BLaER1 (cell line): ENCODE data around the gene STAM2.

Source experiments
- H3K27ac ChIP-seq: shearing (Covaris generic); formaldehyde crosslinking; 2 replicates; pipeline ENCODE4 v1.8.1; 2022
- H3K27me3 ChIP-seq: shearing (Covaris generic); formaldehyde crosslinking; 2 replicates; pipeline ENCODE4 v1.8.1; 2022
- H3K36me3 ChIP-seq: shearing (Covaris generic); formaldehyde crosslinking; 2 replicates; pipeline ENCODE4 v1.8.1; 2022
- H3K4me1 ChIP-seq: shearing (Covaris generic); formaldehyde crosslinking; 2 replicates; pipeline ENCODE4 v1.8.1; 2022
- H3K4me2 ChIP-seq: shearing (Covaris generic); formaldehyde crosslinking; 2 replicates; pipeline ENCODE4 v1.8.1; 2022
- H3K4me3 ChIP-seq: shearing (Covaris generic); formaldehyde crosslinking; 2 replicates; pipeline ENCODE4 v1.8.1; 2022
- H3K9ac ChIP-seq: shearing (Covaris generic); formaldehyde crosslinking; 2 replicates; pipeline ENCODE4 v1.8.1; 2022
- H3K9me3 ChIP-seq: shearing (Covaris generic); formaldehyde crosslinking; 2 replicates; pipeline ENCODE4 v1.8.1; 2022
- H4K20me1 ChIP-seq: shearing (Covaris generic); formaldehyde crosslinking; 2 replicates; pipeline ENCODE4 v1.8.1; 2022
- Cebpa-rat ChIP-seq: shearing (Covaris generic); IDR thresholded peaks from 2 replicates; pipeline ENCODE4 v1.8.1; 2022

Gene STAM2

GRCh38 chr2:152078023-152078422 is 97.5 kb downstream of the STAM2 start:
- Histone ChIP-seq H3K36me3 (no peaks in the 10 kb centered on the region), H3K27ac (no peak overlapping the region), H3K27me3 (no peaks in the 10 kb centered on the region), H3K4me2 (no peak overlapping the region), H3K9ac (no peak overlapping the region), H3K4me3 (no peak overlapping the region), H3K9me3 (no peaks in the 10 kb centered on the region), H4K20me1 (no peaks in the 10 kb centered on the region), H3K4me1 (0 out of 2 replicates have a peak, but pooled peaks cover 5% of the 10 kb centered on the region)
- TF ChIP-seq Cebpa-rat = no peak

- no peak overlapping the region for H3K27ac ChIP-seq
- H3K9me3 ChIP-seq = no peaks in the 10 kb centered on the region
- peaks cover 19% of the 10 kb centered on the region for H3K4me1 ChIP-seq
- no peaks in the 10 kb centered on the region for H4K20me1 ChIP-seq
- H3K36me3 ChIP-seq = no peaks in the 10 kb centered on the region
- H3K27me3 ChIP-seq = no peaks in the 10 kb centered on the region
- no peak overlapping the region for H3K4me3 ChIP-seq
- H3K4me2 ChIP-seq = no peak overlapping the region
- H3K9ac ChIP-seq = no peak overlapping the region
- TF ChIP-seq Cebpa-rat = no peak
These were observed 100.0 kb downstream of the STAM2 start for GRCh38 chr2:152075461-152076050.

- H3K4me3 ChIP-seq = no peak overlapping the region
- H3K4me1 ChIP-seq = peaks cover 16% of the 10 kb centered on the region
- H3K27me3 ChIP-seq = no peaks in the 10 kb centered on the region
- no peaks in the 10 kb centered on the region for H3K9me3 ChIP-seq
- no peaks in the 10 kb centered on the region for H4K20me1 ChIP-seq
- no peak overlapping the region for H3K27ac ChIP-seq
- H3K36me3 ChIP-seq = no peaks in the 10 kb centered on the region
- no peak overlapping the region for H3K4me2 ChIP-seq
- no peak overlapping the region for H3K9ac ChIP-seq
- no peak for TF ChIP-seq Cebpa-rat
These were observed 103.6 kb downstream of the STAM2 start for GRCh38 chr2:152072011-152072410.

- H4K20me1 ChIP-seq = no peaks in the 10 kb centered on the region
- no peaks in the 10 kb centered on the region for H3K9me3 ChIP-seq
- TF ChIP-seq Cebpa-rat = no peak
- peak overlapping the region; percentile 53 for H3K4me2 ChIP-seq
- no peak overlapping the region for H3K9ac ChIP-seq
- H3K27me3 ChIP-seq = no peaks in the 10 kb centered on the region
- no peaks in the 10 kb centered on the region for H3K36me3 ChIP-seq
- no peak overlapping the region for H3K27ac ChIP-seq
- no peak overlapping the region for H3K4me3 ChIP-seq
- H3K4me1 ChIP-seq = peaks cover 16% of the 10 kb centered on the region
These were observed 104.0 kb downstream of the STAM2 start for GRCh38 chr2:152071518-152071917.

- Histone ChIP-seq H3K4me3 (no peak overlapping the region), H3K4me1 (peaks cover 16% of the 10 kb centered on the region), H4K20me1 (no peaks in the 10 kb centered on the region), H3K4me2 (peak overlapping the region; percentile 53), H3K27me3 (no peaks in the 10 kb centered on the region), H3K9ac (no peak overlapping the region), H3K9me3 (peaks cover under 1% of the 10 kb centered on the region; the same call in 1 of the 2 replicates), H3K36me3 (no peaks in the 10 kb centered on the region), H3K27ac (no peak overlapping the region)
- TF ChIP-seq Cebpa-rat = no peak
These were observed 104.5 kb downstream of the STAM2 start for GRCh38 chr2:152071092-152071491.

- no peak for TF ChIP-seq Cebpa-rat
- Histone ChIP-seq H3K4me2 (no peak overlapping the region), H3K4me1 (peaks cover 24% of the 10 kb centered on the region), H3K9me3 (peaks cover 3% of the 10 kb centered on the region; the same call in 1 of the 2 replicates), H3K27me3 (no peaks in the 10 kb centered on the region), H3K27ac (no peak overlapping the region), H4K20me1 (no peaks in the 10 kb centered on the region), H3K9ac (no peak overlapping the region), H3K36me3 (no peaks in the 10 kb centered on the region), H3K4me3 (no peak overlapping the region)
These were observed 107.3 kb downstream of the STAM2 start for GRCh38 chr2:152068226-152068625.

GRCh38 chr2:152067823-152068222 is 107.7 kb downstream of the STAM2 start:
- H3K27me3 ChIP-seq = no peaks in the 10 kb centered on the region
- peaks cover 3% of the 10 kb centered on the region; the same call in 1 of the 2 replicates for H3K9me3 ChIP-seq
- H3K4me2 ChIP-seq = no peak overlapping the region
- no peak overlapping the region for H3K9ac ChIP-seq
- no peak overlapping the region for H3K27ac ChIP-seq
- no peak overlapping the region for H3K4me3 ChIP-seq
- TF ChIP-seq Cebpa-rat = no peak
- H3K36me3 ChIP-seq = no peaks in the 10 kb centered on the region
- peaks cover 25% of the 10 kb centered on the region for H3K4me1 ChIP-seq
- H4K20me1 ChIP-seq = no peaks in the 10 kb centered on the region
